Ascending aorta (tissue), 2 donors: ENCODE measurements around the gene CREB3L4. TPM values are rescaled to one million over a fixed set of nuclear protein-coding genes. Genes with fewer than 3 reads are reported as not detected.
A peak's percentile ranks its signal among the peaks of the same experiment; 100 is the strongest.

Source experiments
- DNase-seq, 2 donors: peaks; one replicate each; pipeline ENCODE4 v3.0.0-alpha.2; 2019; ENCODE audit warnings: low spot score in 2 of 2
- H3K27ac ChIP-seq, 2 donors: fragments of 200-600 bp; sonication (generic); one replicate each; pipeline ENCODE4 v1.5.1; 2016 to 2017; ENCODE audit warnings: mild to moderate bottlenecking in 1 of 2
- H3K27me3 ChIP-seq: fragments of 200-600 bp; sonication (generic); one replicate; pipeline ENCODE4 v1.5.1; 2017
- H3K36me3 ChIP-seq, 2 donors: fragments of 200-600 bp; sonication (generic); one replicate each; pipeline ENCODE4 v1.5.1; 2016
- H3K4me1 ChIP-seq, 2 donors: fragments of 200-600 bp; sonication (generic); one replicate each; pipeline ENCODE4 v1.5.1; 2016 to 2017; ENCODE audit warnings: mild to moderate bottlenecking in 1 of 2
- H3K4me3 ChIP-seq, 2 donors: fragments of 200-600 bp; sonication (generic); one replicate each; pipeline ENCODE4 v1.5.1; 2016 to 2017; ENCODE audit warnings: mild to moderate bottlenecking in 1 of 2
- H3K9me3 ChIP-seq, 2 donors: fragments of 200-600 bp; sonication (generic); one replicate each; pipeline ENCODE4 v1.5.1; 2016
- intact Hi-C: fragments of 100-400 bp; cut with DNase I; formaldehyde crosslinking; loops from one replicate; pipeline ENCODE4 v1.15.1; 2023
- total RNA-seq: library from RNA; depleted of rRNA; stranded (reverse); fragments of >200 nt; gene quantifications from one replicate; pipeline ENCODE4 v1.1.0, GENCODE V29; 2016
- TF ChIP-seq, protein P1 (sequence below), 3 experiments: fragments of 200-600 bp in 2 of 3; fragments of 450-650 bp in 1 of 3; sonication (generic) in 2 of 3; IDR thresholded peaks; one replicate each; pipeline ENCODE4 v1.5.1; 2016 to 2019; ENCODE audit warnings: antibody characterized with exemption in 3 of 3, mild to moderate bottlenecking in 1 of 3, moderate library complexity in 1 of 3

Gene CREB3L4
- total RNA-seq, 1 donor from 2014 or later: 6.3 TPM

DNA sequence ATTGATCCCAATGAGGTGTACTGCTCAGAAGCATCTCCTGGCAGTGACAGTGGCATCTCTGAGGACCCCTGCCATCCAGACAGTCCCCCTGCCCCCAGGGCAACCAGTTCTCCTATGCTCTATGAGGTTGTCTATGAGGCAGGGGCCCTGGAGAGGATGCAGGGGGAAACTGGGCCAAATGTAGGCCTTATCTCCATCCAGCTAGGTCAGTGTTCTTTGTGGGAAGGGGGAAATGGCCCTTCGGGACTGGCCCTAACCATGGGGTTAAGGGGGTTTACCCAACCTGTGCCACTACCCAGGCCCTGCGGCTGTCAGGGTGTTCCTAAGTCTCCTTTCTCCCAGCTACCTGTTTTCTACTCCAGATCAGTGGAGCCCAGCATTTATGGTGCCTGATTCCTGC, 1.3 kb downstream of the CREB3L4 start:
- Histone ChIP-seq H3K27me3 (no peaks in the 10 kb centered on the region), H3K9me3 (no peaks in the 10 kb centered on the region), H3K27ac (no peak overlapping the region), H3K4me1 (peaks cover 6 to 14% of the 10 kb centered on the region in 2 donors), H3K4me3 (peak overlapping the region in 1 of 2 donors; percentile 69), H3K36me3 (peaks cover 4 to 12% of the 10 kb centered on the region in 2 donors)
- no peak for DNase-seq
- intact Hi-C loops: no loop called here
- TF ChIP-seq, protein P1, sequence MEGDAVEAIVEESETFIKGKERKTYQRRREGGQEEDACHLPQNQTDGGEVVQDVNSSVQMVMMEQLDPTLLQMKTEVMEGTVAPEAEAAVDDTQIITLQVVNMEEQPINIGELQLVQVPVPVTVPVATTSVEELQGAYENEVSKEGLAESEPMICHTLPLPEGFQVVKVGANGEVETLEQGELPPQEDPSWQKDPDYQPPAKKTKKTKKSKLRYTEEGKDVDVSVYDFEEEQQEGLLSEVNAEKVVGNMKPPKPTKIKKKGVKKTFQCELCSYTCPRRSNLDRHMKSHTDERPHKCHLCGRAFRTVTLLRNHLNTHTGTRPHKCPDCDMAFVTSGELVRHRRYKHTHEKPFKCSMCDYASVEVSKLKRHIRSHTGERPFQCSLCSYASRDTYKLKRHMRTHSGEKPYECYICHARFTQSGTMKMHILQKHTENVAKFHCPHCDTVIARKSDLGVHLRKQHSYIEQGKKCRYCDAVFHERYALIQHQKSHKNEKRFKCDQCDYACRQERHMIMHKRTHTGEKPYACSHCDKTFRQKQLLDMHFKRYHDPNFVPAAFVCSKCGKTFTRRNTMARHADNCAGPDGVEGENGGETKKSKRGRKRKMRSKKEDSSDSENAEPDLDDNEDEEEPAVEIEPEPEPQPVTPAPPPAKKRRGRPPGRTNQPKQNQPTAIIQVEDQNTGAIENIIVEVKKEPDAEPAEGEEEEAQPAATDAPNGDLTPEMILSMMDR (IDR thresholded peaks at IDR 0.05): no peak

DNA sequence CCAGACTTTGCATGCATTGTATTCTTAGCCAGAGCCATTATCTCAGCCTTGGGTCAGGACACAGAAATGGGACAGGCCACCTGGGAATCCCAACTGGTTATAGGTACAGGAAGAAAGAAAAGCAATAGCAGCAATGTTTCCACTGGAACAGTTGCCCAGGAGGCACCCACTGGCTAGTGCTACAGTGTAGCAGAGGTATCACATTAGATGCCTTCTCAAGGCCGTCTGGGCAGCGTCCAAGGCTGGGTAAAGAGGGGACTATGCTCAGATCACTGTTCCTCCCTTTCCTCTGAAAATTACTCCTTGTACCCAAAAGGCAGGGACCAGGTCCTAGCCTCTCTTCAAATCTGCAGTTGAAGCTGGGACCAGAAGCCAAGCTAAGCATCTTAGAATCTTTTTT, 2.6 kb downstream of the CREB3L4 start:
- intact Hi-C loops: no loop called here
- peaks cover 0 to 12% of the 10 kb centered on the region in 2 donors for H3K4me1 ChIP-seq
- H3K27ac ChIP-seq: no peak overlapping the region
- TF ChIP-seq, protein P1 (IDR thresholded peaks at IDR 0.05): no peak
- H3K4me3 ChIP-seq: no peak overlapping the region
- no peaks in the 10 kb centered on the region for H3K9me3 ChIP-seq
- no peaks in the 10 kb centered on the region for H3K27me3 ChIP-seq
- H3K36me3 ChIP-seq: peaks cover 18 to 25% of the 10 kb centered on the region in 2 donors
- no peak for DNase-seq

DNA sequence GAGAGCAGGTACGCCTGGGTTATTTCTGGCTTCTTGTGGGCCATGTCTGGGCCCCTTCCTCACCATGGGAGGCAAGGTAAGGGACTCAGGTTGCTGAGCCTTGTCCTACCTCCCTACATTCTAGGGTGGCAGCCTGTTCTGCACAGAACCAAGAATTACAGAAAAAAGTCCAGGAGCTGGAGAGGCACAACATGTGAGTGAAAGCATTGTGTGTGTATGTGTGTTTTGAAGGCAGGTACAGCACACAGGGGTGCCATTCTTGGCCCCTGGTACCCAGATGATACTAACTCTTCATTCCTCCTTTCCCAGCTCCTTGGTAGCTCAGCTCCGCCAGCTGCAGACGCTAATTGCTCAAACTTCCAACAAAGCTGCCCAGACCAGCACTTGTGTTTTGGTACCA, 5.4 kb downstream of the CREB3L4 start:
- DNase-seq: no peak
- peaks cover 27 to 32% of the 10 kb centered on the region in 2 donors for H3K36me3 ChIP-seq
- H3K9me3 ChIP-seq: no peaks in the 10 kb centered on the region
- intact Hi-C loops: no loop called here
- no peaks in the 10 kb centered on the region for H3K27me3 ChIP-seq
- no peak overlapping the region for H3K4me3 ChIP-seq
- H3K4me1 ChIP-seq: peaks cover 6 to 14% of the 10 kb centered on the region in 2 donors
- TF ChIP-seq, protein P1 (IDR thresholded peaks at IDR 0.05): no peak
- H3K27ac ChIP-seq: no peak overlapping the region

DNA sequence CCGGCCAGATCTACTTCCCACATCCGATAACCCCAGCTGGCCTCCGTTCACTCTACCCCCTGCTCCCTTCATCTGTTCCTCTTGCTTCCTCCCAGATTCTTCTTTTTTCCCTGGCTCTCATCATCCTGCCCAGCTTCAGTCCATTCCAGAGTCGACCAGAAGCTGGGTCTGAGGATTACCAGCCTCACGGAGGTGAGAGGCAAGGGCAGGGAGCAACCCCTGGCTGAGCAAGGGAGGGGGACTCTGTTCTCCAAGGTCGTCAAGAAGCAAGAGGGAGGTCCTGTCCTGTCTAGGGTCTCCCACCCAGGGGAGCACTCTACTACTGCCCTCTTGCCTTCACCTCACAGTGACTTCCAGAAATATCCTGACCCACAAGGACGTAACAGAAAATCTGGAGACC, 5.8 kb downstream of the CREB3L4 start:
- DNase-seq: no peak
- H3K27ac ChIP-seq: no peak overlapping the region
- peaks cover 6 to 14% of the 10 kb centered on the region in 2 donors for H3K4me1 ChIP-seq
- no peaks in the 10 kb centered on the region for H3K27me3 ChIP-seq
- no peaks in the 10 kb centered on the region for H3K9me3 ChIP-seq
- H3K4me3 ChIP-seq: no peak overlapping the region
- intact Hi-C loops: no loop called here
- H3K36me3 ChIP-seq: peaks cover 27 to 32% of the 10 kb centered on the region in 2 donors
- TF ChIP-seq, protein P1 (IDR thresholded peaks at IDR 0.05): no peak

DNA sequence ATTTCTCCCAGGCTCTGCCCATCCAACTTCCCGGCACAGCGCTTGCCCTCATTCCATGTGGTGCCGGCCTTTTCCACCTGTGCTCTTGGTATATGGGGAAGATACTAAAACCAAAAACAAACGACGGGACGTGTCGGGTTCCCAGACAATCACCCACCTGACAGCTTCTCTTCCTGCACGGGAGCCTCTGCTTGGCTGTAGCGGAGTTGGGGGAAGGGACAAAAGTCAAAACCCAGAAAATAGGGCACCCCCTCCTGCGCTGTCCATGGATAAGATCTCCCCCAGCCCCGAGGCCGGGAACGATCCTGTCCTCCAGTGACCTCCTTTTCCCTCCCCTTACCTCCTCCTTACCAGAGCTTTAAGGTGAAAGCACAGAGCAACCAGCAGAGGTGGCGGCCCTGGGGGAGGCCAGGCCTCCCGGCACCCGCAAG, 9.1 kb downstream of the CREB3L4 start:
- Histone ChIP-seq H3K4me3 (peak overlapping the region; percentile 89 to 90), H3K36me3 (peaks cover 27 to 41% of the 10 kb centered on the region in 2 donors), H3K27ac (peak overlapping the region; percentile 89 to 92), H3K9me3 (no peaks in the 10 kb centered on the region), H3K4me1 (peaks cover 6 to 14% of the 10 kb centered on the region in 2 donors), H3K27me3 (no peaks in the 10 kb centered on the region)
- intact Hi-C loops: loop anchor here (1.0 kb wide), 1 partner anchor 10 kb away; the partner anchor contains the start of gene CREB3L4
- DNase-seq: no peak
- TF ChIP-seq, protein P1 (IDR thresholded peaks at IDR 0.05): no peak
